IMR-90 (cell line): ENCODE results near the gene DZIP1L. TPM values are rescaled to one million over a fixed set of nuclear protein-coding genes. Genes with fewer than 3 reads are reported as not detected.

Experiments
- ATAC-seq: fragments of 200-7000 bp; cut with Tn5 transposase; 2 replicates; pipeline ENCODE4 v1.9.1; 2020; ENCODE audit warnings: low read depth, mild to moderate bottlenecking, moderate library complexity
- BruUV-seq: library from RNA; stranded (reverse); fragments of 400-500 nt; replicated peaks from 2 replicates; lab custom pipeline; 2021; lab: Mats Ljungman, UMichigan
- CTCF ChIA-PET: fragments of 300-600 bp; formaldehyde crosslinking; extraction: SDS; loops from one replicate; lab custom pipeline; 2021; ENCODE audit warnings: antibody characterized with exemption; lab: Yijun Ruan, JAX
- POLR2A ChIA-PET: fragments of 300-600 bp; sonication (Branson Sonifier 250); formaldehyde crosslinking; loops from one replicate; lab custom pipeline; 2022; ENCODE audit warnings: antibody characterized with exemption; ENCODE audit not compliant: unreplicated experiment; lab: Charles Lee
- DNase-seq: peaks from one replicate; pipeline ENCODE4 v3.0.0; 2013
- H2AFZ ChIP-seq: replicated peaks from 2 replicates; pipeline ENCODE3; 2013; ENCODE audit warnings: low read length, mild to moderate bottlenecking; ENCODE audit not compliant: poor library complexity
- H2AK5ac ChIP-seq: 2 replicates; pipeline ENCODE4 v1.6.1; 2013; ENCODE audit warnings: low read depth, low read length, inconsistent platforms
- H2AK9ac ChIP-seq: replicated peaks from 2 replicates; pipeline ENCODE3; 2013; ENCODE audit warnings: mild to moderate bottlenecking, low read depth, low read length, moderate library complexity; ENCODE audit not compliant: poor library complexity
- H2BK120ac ChIP-seq: 2 replicates; pipeline ENCODE4 v1.6.1; 2013; ENCODE audit warnings: low read depth, low read length, inconsistent platforms
- H2BK15ac ChIP-seq: 3 replicates; pipeline ENCODE4 v1.6.1; 2013; ENCODE audit warnings: low read depth, low read length, inconsistent platforms
- H2BK20ac ChIP-seq: 2 replicates; pipeline ENCODE4 v1.6.1; 2013; ENCODE audit warnings: low read depth, mild to moderate bottlenecking, inconsistent platforms, low read length, moderate library complexity
- H2BK5ac ChIP-seq: 2 replicates; pipeline ENCODE4 v1.6.1; 2013; ENCODE audit warnings: mild to moderate bottlenecking, low read depth, low read length, inconsistent platforms; ENCODE audit not compliant: poor library complexity, severe bottlenecking
- H3K14ac ChIP-seq: replicated peaks from 2 replicates; pipeline ENCODE4 v1.6.1; 2013; ENCODE audit warnings: low read depth, low read length, inconsistent platforms
- H3K18ac ChIP-seq: 2 replicates; pipeline ENCODE4 v1.6.1; 2013; ENCODE audit warnings: low read depth, low read length, control low read depth
- H3K23ac ChIP-seq: 2 replicates; pipeline ENCODE4 v1.6.1; 2013; ENCODE audit warnings: low read depth, low read length, inconsistent platforms
- H3K27ac ChIP-seq: 2 replicates; pipeline ENCODE4 v1.5.1; 2013; ENCODE audit warnings: mild to moderate bottlenecking, control low read depth, low read length; ENCODE audit not compliant: insufficient read depth
- H3K27me3 ChIP-seq: 2 replicates; pipeline ENCODE4 v1.6.1; 2013; ENCODE audit warnings: low read length; ENCODE audit not compliant: control insufficient read depth, insufficient read depth
- H3K36me3 ChIP-seq: 2 replicates; pipeline ENCODE4 v1.6.1; 2013; ENCODE audit warnings: low read length, mixed read lengths; ENCODE audit not compliant: control insufficient read depth, insufficient read depth
- H3K4ac ChIP-seq: 2 replicates; pipeline ENCODE4 v1.6.1; 2013; ENCODE audit warnings: low read depth, low read length, inconsistent platforms
- H3K4me1 ChIP-seq: 2 replicates; pipeline ENCODE4 v1.6.1; 2013; ENCODE audit warnings: low read length, mixed read lengths; ENCODE audit not compliant: control insufficient read depth, insufficient read depth
- H3K4me2 ChIP-seq: 2 replicates; pipeline ENCODE4 v1.6.1; 2013; ENCODE audit warnings: low read depth, mild to moderate bottlenecking, control low read depth, low read length, moderate library complexity
- H3K4me3 ChIP-seq: 2 replicates; pipeline ENCODE4 v1.5.1; 2013; ENCODE audit warnings: low read depth, mild to moderate bottlenecking, control low read depth, low read length, moderate library complexity; ENCODE audit not compliant: insufficient read depth
- H3K56ac ChIP-seq: 2 replicates; pipeline ENCODE4 v1.6.1; 2013; ENCODE audit warnings: low read length, inconsistent platforms; ENCODE audit not compliant: insufficient read depth; ENCODE audit errors: extremely low read depth
- H3K79me1 ChIP-seq, 2 experiments: 2 replicates each; pipeline ENCODE4 v1.6.1; 2013; ENCODE audit warnings: low read length in 2 of 2, inconsistent platforms in 1 of 2, low read depth in 1 of 2
- H3K9ac ChIP-seq: 2 replicates; pipeline ENCODE4 v1.6.1; 2013; ENCODE audit warnings: low read depth, low read length, control low read depth
- H3K9me1 ChIP-seq: 2 replicates; pipeline ENCODE4 v1.6.1; 2013; ENCODE audit warnings: low read length, inconsistent platforms; ENCODE audit not compliant: insufficient read depth
- H3K9me3 ChIP-seq: 2 replicates; pipeline ENCODE4 v1.6.1; 2013; ENCODE audit warnings: low read length; ENCODE audit not compliant: control insufficient read depth, insufficient read depth
- H4K20me1 ChIP-seq: 2 replicates; pipeline ENCODE4 v1.6.1; 2013; ENCODE audit warnings: low read length, inconsistent platforms; ENCODE audit not compliant: insufficient read depth
- H4K5ac ChIP-seq: 2 replicates; pipeline ENCODE4 v1.6.1; 2013; ENCODE audit warnings: mild to moderate bottlenecking, low read depth, low read length, control low read depth
- H4K8ac ChIP-seq, 2 experiments: 2 replicates each; pipeline ENCODE4 v1.6.1; 2013; ENCODE audit warnings: low read depth in 2 of 2, low read length in 2 of 2, control low read depth in 1 of 2, inconsistent platforms in 1 of 2
- H4K91ac ChIP-seq: 2 replicates; pipeline ENCODE4 v1.6.1; 2013; ENCODE audit warnings: low read depth, low read length, inconsistent platforms; ENCODE audit not compliant: insufficient read depth
- ELK1 ChIP-seq: fragments of 150-350 bp; IDR thresholded peaks from 2 replicates; pipeline ENCODE4 v1.6.1; 2016; ENCODE audit warnings: low read depth, mild to moderate bottlenecking, low read length, moderate library complexity, borderline replicate concordance
- MAFK ChIP-seq: IDR thresholded peaks from 2 replicates; pipeline ENCODE4 v1.6.1; 2012; ENCODE audit warnings: low read depth, low read length, improper control_type of control experiment
- MAZ ChIP-seq: IDR thresholded peaks from 2 replicates; pipeline ENCODE4 v1.6.1; 2012; ENCODE audit warnings: low read depth, mild to moderate bottlenecking, low read length, improper control_type of control experiment, moderate library complexity, borderline replicate concordance
- SMC3 ChIP-seq: fragments of 150-350 bp; IDR thresholded peaks from 2 replicates; pipeline ENCODE4 v1.6.1; 2016; ENCODE audit warnings: low read depth, mild to moderate bottlenecking, antibody characterized with exemption, low read length, moderate library complexity
- WGBS, 2 experiments: methylation state at CpG; one replicate each; pipeline versions ENCODE4 v1.1.5 to v1.1.7; 2013; ENCODE audit warnings: missing lambda C conversion rate in 2 of 2; ENCODE audit not compliant: insufficient read length in 1 of 2; ENCODE audit errors: extremely low coverage in 2 of 2; 5-methylcytosine and 5-hydroxymethylcytosine counted together
- dilution Hi-C: fragments of 300-500 bp; cut with HindIII; formaldehyde crosslinking; loops from one replicate; pipeline ENCODE4 v1.14.3; 2018; ENCODE audit warnings: low sequenced_read_pairs; ENCODE audit not compliant: unreplicated experiment
- in situ Hi-C: fragments of 300-500 bp; cut with MboI; formaldehyde crosslinking; loops from 3 replicates; pipeline ENCODE4 v1.14.3; 2019; ENCODE audit warnings: low sequenced_read_pairs, inconsistent platforms, mixed read lengths
- intact Hi-C: fragments of 100-400 bp; cut with micrococcal nuclease; formaldehyde crosslinking; loops from 2 replicates; pipeline ENCODE4 v1.10.0; 2022
- polyA plus RNA-seq, 3 experiments: library from polyadenylated mRNA; depleted of rRNA; stranded (reverse); fragments of >200 nt; gene quantifications; 2 replicates each; pipeline ENCODE4 v1.2.3, GENCODE V29; 2012; ENCODE audit warnings: low replicate concordance in 1 of 3
- total RNA-seq: library from RNA; depleted of rRNA; stranded (reverse); fragments of >200 nt; gene quantifications from 2 replicates; pipeline ENCODE4 v1.2.3, GENCODE V29; 2012

Gene DZIP1L
- total and polyA plus RNA-seq, 2 of the 4 experiments (the other 2 are of a cell fraction) = 12.9 to 14.7 TPM

GRCh38 chr3:138137861-138138260, 22.5 kb upstream of the DZIP1L start:
- intact Hi-C loops = no loop called here
- H2AK9ac ChIP-seq = no peak overlapping the region
- no peak overlapping the region for H3K18ac ChIP-seq
- no peak overlapping the region for H3K4me3 ChIP-seq
- H2AFZ ChIP-seq = no peak overlapping the region
- dilution Hi-C loops = no loop called here
- H3K4me1 ChIP-seq = peaks cover 3% of the 10 kb centered on the region
- no peak overlapping the region for H3K4me2 ChIP-seq
- POLR2A ChIA-PET = no interaction called here
- H3K14ac ChIP-seq = no peak overlapping the region
- DNase-seq (no peak), ATAC-seq (no peak)
- H2BK20ac ChIP-seq = no peak overlapping the region
- TF ChIP-seq MAZ (no peak), SMC3 (no peak), MAFK (no peak), ELK1 (no peak)
- no peak overlapping the region for H3K23ac ChIP-seq
- H2AK5ac ChIP-seq = no peak overlapping the region
- no peak overlapping the region for H2BK5ac ChIP-seq
- H2BK15ac ChIP-seq = no peak overlapping the region
- no peaks in the 10 kb centered on the region for H3K79me1 ChIP-seq
- no TSS peak for BruUV-seq
- CTCF ChIA-PET = interaction anchor here (0.6 kb wide), 1 partner anchor 79 kb away, joined by 3 read pairs; no protein-coding TSS in a partner anchor
- in situ Hi-C loops = no loop called here
- WGBS, 2 experiments = no CpG with 5 or more reads among the region's 2 CpGs
- no peak overlapping the region for H3K27ac ChIP-seq
- no peak overlapping the region for H3K9ac ChIP-seq
- H3K4ac ChIP-seq = no peak overlapping the region
- H4K5ac ChIP-seq = no peak overlapping the region
- H2BK120ac ChIP-seq = no peak overlapping the region
- H4K8ac ChIP-seq = no peak overlapping the region
- no peaks in the 10 kb centered on the region for H3K9me1 ChIP-seq
- no peaks in the 10 kb centered on the region for H3K9me3 ChIP-seq
- H3K27me3 ChIP-seq = peaks cover 10% of the 10 kb centered on the region
- H3K36me3 ChIP-seq = no peaks in the 10 kb centered on the region
- H4K20me1 ChIP-seq = no peaks in the 10 kb centered on the region
- H3K56ac ChIP-seq = no peak overlapping the region
- H4K91ac ChIP-seq = no peak overlapping the region
